Measurements from ENCODE around the gene EPC2. TPM values are rescaled to one million over a fixed set of nuclear protein-coding genes. Genes with fewer than 3 reads are reported as not detected.

Gene EPC2
- total RNA-seq, 1 donor, result 32.9 TPM

- DNase-seq (ENCODE audit: low read depth in 2 of 3, low spot score in 2 of 3), result no peak
Measured at GRCh38 chr2:148796735-148797512, 152.4 kb downstream of the EPC2 start.

GRCh38 chr2:148802448-148803220 is 158.1 kb downstream of the EPC2 start:
- DNase-seq (ENCODE audit: low read depth in 2 of 3, low spot score in 2 of 3), result no peak

- DNase-seq (ENCODE audit: low read depth in 2 of 3, low spot score in 2 of 3), result no peak
Measured at GRCh38 chr2:148810081-148810480, 165.5 kb downstream of the EPC2 start.

GRCh38 chr2:148812306-148812705 is 167.8 kb downstream of the EPC2 start:
- no peak for DNase-seq (ENCODE audit: low read depth in 2 of 3, low spot score in 2 of 3)

DNA sequence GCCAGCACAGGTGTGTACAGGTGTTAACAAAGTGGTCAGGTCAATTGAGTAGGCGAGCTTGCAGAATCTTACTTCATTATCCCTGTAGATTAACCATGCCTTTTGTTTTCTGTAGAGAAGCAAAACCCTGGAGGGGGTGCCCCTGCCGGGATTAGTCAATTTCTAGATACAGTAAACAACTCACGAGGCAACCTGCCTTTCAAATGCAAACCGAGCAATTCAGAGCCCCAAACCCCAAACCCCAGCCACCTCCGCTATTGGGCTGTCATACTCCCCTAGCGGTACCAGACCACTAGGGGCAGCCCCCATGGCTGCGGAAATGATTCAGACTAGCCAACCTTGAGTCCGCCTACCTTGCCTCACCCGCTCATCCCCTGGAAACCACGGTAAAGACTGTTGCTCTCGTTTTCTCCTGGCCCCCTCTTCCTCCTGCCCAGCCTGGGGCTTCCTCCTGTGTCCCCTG is 169.1 kb downstream of the EPC2 start:
- peak in 1 of 3 donors; percentile 0 for DNase-seq (ENCODE audit: low read depth in 2 of 3, low spot score in 2 of 3)

DNA sequence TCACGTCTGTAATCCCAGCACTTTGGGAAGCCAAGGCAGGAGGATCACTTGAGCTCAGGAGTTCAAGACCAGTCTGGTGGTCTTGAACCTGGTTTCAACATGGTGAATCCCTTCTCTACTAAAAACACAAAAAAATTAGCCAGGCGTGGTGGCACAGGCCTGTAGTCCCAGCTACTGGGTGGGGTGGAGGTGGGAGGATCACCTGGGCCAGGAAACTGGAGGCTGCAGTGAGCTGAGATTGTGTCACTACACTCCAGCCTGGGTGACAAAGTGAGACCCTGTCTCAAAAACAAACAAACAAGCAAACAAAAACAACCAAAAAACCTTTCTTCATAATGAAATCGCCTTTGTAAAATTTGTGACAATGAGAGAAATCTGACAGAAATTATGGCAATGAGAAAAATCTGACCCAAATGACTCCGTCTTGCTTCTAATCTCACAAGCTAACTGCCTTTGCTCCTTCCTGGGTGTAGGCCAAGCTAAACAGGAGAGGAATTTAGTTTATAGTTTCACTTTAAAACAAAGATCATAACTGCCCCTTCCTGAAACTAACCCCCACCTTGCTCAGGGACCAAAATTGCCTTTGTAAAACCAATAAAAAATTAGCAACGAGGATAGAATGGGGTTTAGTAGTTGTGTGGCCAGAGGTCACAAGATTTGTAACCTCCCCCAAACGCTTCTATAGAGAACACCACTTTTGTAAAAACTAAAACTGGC is 169.8 kb downstream of the EPC2 start:
- DNase-seq (ENCODE audit: low read depth in 2 of 3, low spot score in 2 of 3), result no peak

DNA sequence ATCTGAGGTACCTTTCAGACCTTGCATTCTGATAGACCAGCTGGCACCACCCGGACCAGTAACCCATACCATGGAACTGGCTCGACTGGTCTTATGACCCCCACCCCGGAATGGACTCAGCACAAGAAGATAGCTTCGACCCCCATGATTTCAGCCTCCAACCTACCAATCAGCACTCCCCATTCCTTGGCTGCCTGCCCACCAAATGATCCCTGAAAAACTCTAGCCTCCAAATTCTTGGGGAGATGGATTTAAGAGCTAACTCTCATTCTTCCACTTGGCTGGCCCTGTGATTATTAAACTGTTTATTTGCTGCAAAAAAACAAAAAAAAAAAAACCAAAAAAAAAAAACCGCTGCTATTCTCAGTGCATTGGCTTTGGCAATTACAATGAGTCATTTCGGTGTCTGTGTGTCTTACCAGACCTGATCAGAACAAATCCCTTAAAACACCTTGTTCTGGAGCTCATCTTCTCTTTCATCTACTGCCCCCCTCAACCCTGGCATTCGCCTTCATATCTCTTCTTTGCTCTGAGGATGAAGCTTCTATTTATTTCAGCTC is 170.4 kb downstream of the EPC2 start:
- no peak for DNase-seq (ENCODE audit: low read depth in 2 of 3, low spot score in 2 of 3)

DNA sequence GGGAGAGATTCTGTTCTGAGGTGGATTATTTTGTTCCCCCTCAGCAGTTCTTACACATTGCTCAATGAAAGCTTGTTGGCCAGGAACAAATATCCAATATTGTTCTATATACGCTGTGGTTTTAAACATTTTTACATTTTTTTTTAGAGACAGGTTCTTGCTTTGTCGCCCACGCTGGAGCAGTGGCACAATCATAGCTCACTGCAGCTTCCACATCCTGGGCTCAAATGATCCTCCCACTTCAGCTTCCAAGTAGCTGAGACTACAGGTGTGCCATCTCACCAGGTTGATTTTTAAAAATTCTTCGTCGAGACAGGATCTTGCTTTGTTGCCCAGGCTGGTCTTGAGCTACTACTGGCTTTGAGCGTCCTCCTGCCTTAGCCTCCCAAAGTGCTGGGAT is 171.6 kb downstream of the EPC2 start:
- no peak for DNase-seq (ENCODE audit: low read depth in 2 of 3, low spot score in 2 of 3)

DNA sequence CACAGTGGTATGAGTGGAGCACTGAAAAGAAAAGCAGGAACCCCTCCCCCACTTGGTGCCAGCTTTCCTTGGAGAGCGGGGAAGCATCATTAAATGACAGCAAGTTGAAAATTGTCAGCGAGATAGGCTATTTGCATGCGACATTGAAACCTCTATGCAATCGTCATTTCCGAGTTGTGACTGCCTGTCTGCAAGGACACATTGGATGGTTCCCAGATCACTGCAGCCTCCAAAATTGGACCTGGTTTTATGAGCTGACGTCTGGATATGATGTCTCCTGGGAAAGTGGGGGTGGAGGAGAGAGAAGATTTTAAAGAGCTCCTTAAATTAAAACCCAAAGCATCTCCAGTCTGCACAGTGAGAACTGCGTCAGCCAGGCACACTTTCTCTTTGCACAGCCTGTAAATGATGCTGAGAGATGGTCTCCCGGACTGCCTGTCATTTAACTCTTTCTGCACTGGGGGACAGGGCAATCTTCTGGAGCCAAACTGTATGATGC is 172.7 kb downstream of the EPC2 start:
- no peak for DNase-seq (ENCODE audit: low read depth in 2 of 3, low spot score in 2 of 3)

GRCh38 chr2:148819019-148819585 is 174.6 kb downstream of the EPC2 start:
- DNase-seq (ENCODE audit: low read depth in 2 of 3, low spot score in 2 of 3), result no peak

- no peak for DNase-seq (ENCODE audit: low read depth in 2 of 3, low spot score in 2 of 3)
Measured at GRCh38 chr2:148824190-148824589, 179.6 kb downstream of the EPC2 start.

DNA sequence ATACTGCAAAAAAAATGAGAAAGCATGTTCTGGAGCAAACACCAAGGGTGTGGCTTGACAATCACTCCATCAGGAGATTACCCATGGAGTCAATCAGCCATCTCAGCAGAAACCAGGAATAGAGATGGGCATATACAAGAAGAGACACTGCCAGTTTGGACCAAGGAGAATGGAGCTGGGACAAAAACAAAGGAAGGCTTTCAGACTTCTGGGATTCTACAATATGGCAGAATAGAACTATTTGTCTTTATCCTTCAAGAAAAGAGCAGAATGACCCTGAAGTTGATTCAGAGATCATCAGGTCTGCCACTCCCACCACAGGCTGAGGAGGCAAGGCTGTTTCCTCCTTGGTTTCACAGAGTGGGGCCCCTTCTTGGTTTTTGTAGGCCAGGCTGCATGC is 182.2 kb downstream of the EPC2 start:
- DNase-seq (ENCODE audit: low read depth in 2 of 3, low spot score in 2 of 3), result no peak

DNA sequence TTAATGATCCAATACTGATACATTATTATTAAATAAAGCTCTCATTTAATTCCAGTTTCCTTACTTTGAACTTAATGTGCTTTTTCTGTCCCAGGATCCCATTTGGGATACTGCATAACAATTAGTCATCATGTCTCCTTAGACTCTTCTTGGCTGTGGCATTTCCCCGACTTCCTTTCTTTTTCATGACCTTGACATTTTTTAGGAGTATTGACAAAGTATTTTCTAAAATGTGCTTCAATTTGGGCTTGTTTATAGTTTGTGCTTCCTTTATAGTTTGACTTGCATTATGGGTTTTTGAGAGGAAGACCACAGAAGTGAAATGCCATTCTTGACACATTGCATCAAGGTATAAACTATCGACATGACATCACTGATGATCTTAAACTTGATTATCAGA is 184.4 kb downstream of the EPC2 start:
- DNase-seq (ENCODE audit: low read depth in 2 of 3, low spot score in 2 of 3), result no peak

GRCh38 chr2:148829618-148830017 is 185.1 kb downstream of the EPC2 start:
- no peak for DNase-seq (ENCODE audit: low read depth in 2 of 3, low spot score in 2 of 3)

GRCh38 chr2:148832637-148833036 is 188.1 kb downstream of the EPC2 start:
- no peak for DNase-seq (ENCODE audit: low read depth in 2 of 3, low spot score in 2 of 3)

Small RNA genes lying within 50 kb of the gene (small RNA-seq; reads per million reads assigned to genes)
- 0.20 reads per million for gene RNU2-9P
- not detected for gene RPS29P8

Other genes with a start within 250 kb of the EPC2 start
- gene KIF5C, start 230.5 kb downstream of the EPC2 start, total RNA-seq, result under 0.01 TPM